Right lobe of liver (tissue), 6 donors: ENCODE results near the gene PRPF19. TPM values are rescaled to one million over a fixed set of nuclear protein-coding genes. Genes with fewer than 3 reads are reported as not detected.

Experiments
- ATAC-seq, 4 donors: fragments of 200-7000 bp; cut with Tn5 transposase; one replicate each; pipeline ENCODE4 v1.9.1; 2020; ENCODE audit warnings: mild to moderate bottlenecking in 4 of 4, moderate library complexity in 4 of 4
- DNase-seq, 3 donors: peaks; one replicate each; pipeline ENCODE4 v3.0.0-alpha.2; 2020
- H3K27ac ChIP-seq, 3 donors: fragments of 200-600 bp; one replicate each; pipeline ENCODE4 v1.8.0; 2022
- H3K27me3 ChIP-seq, 2 donors: fragments of 200-600 bp; one replicate each; pipeline ENCODE4 v1.8.0; 2022
- H3K36me3 ChIP-seq, 4 donors: fragments of 200-600 bp; sonication (generic) in 1 of 4; one replicate each; pipeline versions ENCODE4 v1.5.1 to v1.8.0; 2017 to 2022; ENCODE audit warnings: control low read depth in 1 of 4
- H3K4me1 ChIP-seq, 4 donors: fragments of 200-600 bp; sonication (generic) in 1 of 4; one replicate each; pipeline versions ENCODE4 v1.5.1 to v1.8.0; 2017 to 2022; ENCODE audit warnings: control low read depth in 1 of 4
- H3K4me3 ChIP-seq, 3 donors: fragments of 200-600 bp; one replicate each; pipeline ENCODE4 v1.8.0; 2022
- H3K9me3 ChIP-seq, 4 donors: fragments of 200-600 bp; sonication (generic) in 1 of 4; one replicate each; pipeline versions ENCODE4 v1.5.1 to v1.8.0; 2017 to 2022; ENCODE audit warnings: control low read depth in 1 of 4
- CTCF ChIP-seq, 4 donors: fragments of 200-600 bp in 3 of 4; fragments of 450-650 bp in 1 of 4; IDR thresholded peaks; one replicate each; pipeline versions ENCODE4 v1.5.1 to v1.8.0; 2016 to 2022; ENCODE audit warnings: antibody characterized with exemption in 4 of 4, mild to moderate bottlenecking in 2 of 4
- POLR2A ChIP-seq: fragments of 450-650 bp; IDR thresholded peaks from one replicate; pipeline ENCODE4 v1.6.1; 2017; ENCODE audit warnings: antibody characterized with exemption, mild to moderate bottlenecking
- WGBS: methylation state at CpG from one replicate; pipeline ENCODE4 v1.1.6; 2018; ENCODE audit warnings: low coverage, low lambda C conversion rate; ENCODE audit not compliant: insufficient coverage; ENCODE audit errors: missing lambda C conversion rate; 5-methylcytosine and 5-hydroxymethylcytosine counted together
- intact Hi-C, 2 donors: fragments of 100-400 bp; cut with DNase I; formaldehyde crosslinking; loops; one replicate each; pipeline versions ENCODE4 v1.11.2 to v1.14.1; 2022
- total RNA-seq, 6 experiments: library from RNA; depleted of rRNA in 2 of 6; stranded (reverse); fragments of >200 nt in 2 of 6; fragmentation: NEBNext Ultra II Directional in 3 of 6; extraction: Animal tissue kit (Norgen Biotek cat#: 25700) in 3 of 6; gene quantifications; one replicate each; pipeline versions ENCODE4 v1.1.0 to v1.2.4, GENCODE V29; 2016 to 2023
- donor health status: DM: no; HTN: yes; CAD: no.
- donor health status: DM: no; HTN: no; CAD: no.
- donor health status: DM: no; HTN: no; CAD: no.
- donor health status: DM: no; HTN: yes; CAD: no.
- donor health status: DM: no; HTN: yes; CAD: no.

Gene PRPF19
- total RNA-seq, 6 experiments from 2014 or later, result 45.5 to 82.6 (median 48.3) TPM

DNA sequence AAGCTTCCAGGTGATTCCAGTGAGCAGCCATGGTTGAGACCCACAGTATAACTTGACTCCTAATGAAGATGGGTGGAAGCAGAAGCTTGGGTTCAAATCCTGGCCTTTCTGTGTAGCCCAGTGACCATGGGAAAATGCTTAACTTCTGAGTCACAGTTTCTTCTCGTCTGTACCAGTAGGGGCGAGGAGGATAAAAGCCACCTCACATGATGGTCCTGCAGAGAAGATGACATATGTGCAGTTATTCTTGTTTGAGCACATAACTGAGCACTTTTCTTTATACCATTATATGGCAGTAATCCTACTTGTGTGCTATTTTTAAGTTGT, 12.5 kb upstream of the PRPF19 start:
- ATAC-seq, result no peak
- Histone ChIP-seq H3K27ac (no peak overlapping the region), H3K4me1 (peaks cover 0 to 6% (median 0%) of the 10 kb centered on the region in 4 donors), H3K27me3 (no peaks in the 10 kb centered on the region), H3K4me3 (no peak overlapping the region), H3K9me3 (no peaks in the 10 kb centered on the region), H3K36me3 (peaks cover 0 to 27% (median 14%) of the 10 kb centered on the region in 4 donors)
- intact Hi-C loops, result no loop called here
- DNase-seq, result no peak
- TF ChIP-seq POLR2A (no peak), CTCF (IDR thresholded peaks at IDR 0.05) (no peak)
- 22% methylated on average over 1 of the region's 2 CpGs for WGBS

DNA sequence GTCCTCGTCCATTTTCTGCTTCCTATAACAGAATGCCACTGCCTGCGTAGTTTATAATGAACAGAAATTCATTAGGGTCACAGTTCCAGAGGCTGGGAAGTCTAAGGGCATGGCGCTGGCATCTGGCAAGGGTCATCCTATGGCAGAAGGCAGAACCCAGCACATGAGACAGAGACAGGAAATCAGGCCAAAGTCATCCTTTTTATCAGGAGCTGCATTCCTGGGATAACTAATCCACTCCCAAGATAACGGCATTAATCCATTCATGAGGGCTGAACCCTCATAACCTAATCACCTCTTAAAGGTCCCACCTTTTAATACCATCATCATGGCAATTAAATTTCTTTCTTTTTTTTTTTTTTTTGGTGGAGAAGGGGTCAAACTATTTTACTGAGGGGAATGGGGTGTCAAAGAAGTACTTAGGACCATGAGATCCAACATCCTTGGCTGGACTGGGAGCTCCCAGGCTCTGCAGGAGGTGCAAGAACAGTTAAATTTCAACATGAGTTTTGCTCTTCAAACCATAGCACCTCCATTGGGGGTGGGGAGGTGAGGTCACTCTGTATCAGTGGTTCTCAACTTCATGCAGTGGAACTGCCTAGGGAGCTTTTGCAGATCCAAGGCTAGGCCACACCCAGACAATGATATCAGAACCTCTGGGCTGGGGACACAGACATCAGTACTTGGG, 12.0 kb upstream of the PRPF19 start:
- WGBS, result 72% methylated on average over 4 of the region's 4 CpGs
- Histone ChIP-seq H3K4me3 (no peak overlapping the region), H3K36me3 (peaks cover 0 to 27% (median 14%) of the 10 kb centered on the region in 4 donors), H3K27me3 (no peaks in the 10 kb centered on the region), H3K9me3 (no peaks in the 10 kb centered on the region), H3K27ac (no peak overlapping the region), H3K4me1 (peaks cover 0 to 7% (median 0%) of the 10 kb centered on the region in 4 donors)
- TF ChIP-seq CTCF (IDR thresholded peaks at IDR 0.05), result no peak
- no peak for TF ChIP-seq POLR2A
- ATAC-seq (no peak), DNase-seq (no peak)
- intact Hi-C loops, result no loop called here

DNA sequence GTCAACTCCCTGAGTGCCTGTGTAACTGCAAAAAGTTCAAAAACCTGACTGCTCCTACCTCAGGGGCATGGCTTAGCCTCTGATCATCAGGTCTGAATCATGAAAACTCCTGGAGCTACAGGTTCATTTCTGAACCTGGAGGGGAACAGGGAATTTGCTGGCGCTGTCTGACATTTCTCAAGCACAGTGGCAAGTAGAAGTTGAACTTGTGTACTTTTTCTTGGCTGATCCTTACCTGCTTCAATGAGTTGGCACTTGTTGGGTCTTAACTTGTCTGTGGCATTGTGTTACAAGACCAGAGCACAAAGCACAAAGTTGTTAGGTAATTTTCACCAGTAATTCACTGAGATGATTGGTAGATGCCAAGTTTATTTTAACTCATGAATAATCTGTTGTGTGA, 10.9 kb upstream of the PRPF19 start:
- H3K4me3 ChIP-seq, result no peak overlapping the region
- H3K4me1 ChIP-seq, result peaks cover 0 to 12% (median 0%) of the 10 kb centered on the region in 4 donors
- DNase-seq (no peak), ATAC-seq (no peak)
- no peak for TF ChIP-seq CTCF (IDR thresholded peaks at IDR 0.05)
- TF ChIP-seq POLR2A, result no peak
- no peaks in the 10 kb centered on the region for H3K27me3 ChIP-seq
- peaks cover 0 to 26% (median 14%) of the 10 kb centered on the region in 4 donors for H3K36me3 ChIP-seq
- 100% methylated on average over 1 of the region's 1 CpG for WGBS
- H3K9me3 ChIP-seq, result no peaks in the 10 kb centered on the region
- no peak overlapping the region for H3K27ac ChIP-seq
- intact Hi-C loops, result no loop called here

DNA sequence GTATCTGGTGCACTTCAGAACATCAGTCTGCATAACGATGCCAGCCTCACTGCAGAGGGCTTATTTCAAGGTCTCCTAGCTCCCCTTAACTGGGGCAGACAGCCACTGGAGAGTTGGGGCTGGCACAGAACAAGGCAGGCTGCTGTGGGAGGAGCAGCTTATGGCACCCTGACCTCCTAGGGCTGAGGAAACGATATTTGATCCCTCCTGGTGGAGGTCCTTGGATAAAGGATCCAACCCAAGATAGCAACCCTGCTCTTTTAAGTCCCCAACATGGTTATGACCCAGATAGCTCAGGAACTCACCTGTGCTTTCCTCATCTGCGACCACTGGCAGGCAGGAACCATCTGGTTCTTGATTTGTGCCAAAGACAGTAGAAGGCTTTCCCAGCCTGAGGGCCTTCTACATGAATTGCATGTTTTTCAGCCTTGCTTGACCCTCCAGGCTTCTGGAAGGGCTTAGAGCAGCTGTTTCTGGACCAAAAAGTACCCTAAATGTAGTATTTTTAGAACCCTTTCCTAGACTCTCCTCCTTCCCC, 10.4 kb upstream of the PRPF19 start:
- Histone ChIP-seq H3K27ac (no peak overlapping the region), H3K4me3 (no peak overlapping the region), H3K4me1 (peaks cover 0 to 12% (median 0%) of the 10 kb centered on the region in 4 donors), H3K9me3 (no peaks in the 10 kb centered on the region), H3K27me3 (no peaks in the 10 kb centered on the region), H3K36me3 (peaks cover 0 to 22% (median 11%) of the 10 kb centered on the region in 4 donors)
- TF ChIP-seq CTCF (IDR thresholded peaks at IDR 0.05), result no peak
- TF ChIP-seq POLR2A, result no peak
- ATAC-seq (no peak), DNase-seq (no peak)
- WGBS, result 80% methylated on average over 3 of the region's 3 CpGs
- intact Hi-C loops, result no loop called here
